HG03469 (cell line): ENCODE measurements around the gene GALNT17.

Experiments used
- ATAC-seq: cut with Tn5 transposase; IDR thresholded peaks from one replicate; pipeline ENCODE4 v1.9.1; 2021; ENCODE audit warnings: mild to moderate bottlenecking, moderate library complexity, moderate number of reproducible peaks; ENCODE audit not compliant: unreplicated experiment

The GALNT17 gene

GRCh38 chr7:71132127-71132376, at the start of gene GALNT17:
GALNT17 (plus strand) TSS chr7:71132144.
- no peak for ATAC-seq

GRCh38 chr7:71095266-71095860, 36.6 kb upstream of the GALNT17 start:
- no peak for ATAC-seq

- ATAC-seq, result no peak
Observed at GRCh38 chr7:71096351-71096750, 35.6 kb upstream of the GALNT17 start.

GRCh38 chr7:71106226-71106625, 25.7 kb upstream of the GALNT17 start:
- ATAC-seq, result no peak

DNA sequence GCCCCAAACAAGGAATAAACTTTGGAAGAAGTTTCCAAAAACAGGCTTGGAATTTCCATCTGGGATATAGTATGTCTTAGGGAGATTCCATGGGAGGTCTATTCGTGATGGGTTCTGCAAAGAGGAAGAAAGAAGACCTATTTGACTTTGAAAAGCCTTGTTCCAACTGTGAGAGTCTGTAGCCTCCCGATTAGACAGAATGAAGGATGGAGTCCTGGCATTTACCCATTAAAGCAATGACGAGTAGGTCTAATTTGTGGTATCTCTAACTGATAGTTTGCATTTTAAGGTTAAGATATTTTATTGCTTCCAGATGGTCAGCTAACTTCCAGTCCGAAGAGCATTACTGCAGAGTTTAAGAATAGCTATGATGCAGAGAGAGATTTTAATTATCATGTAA, 19.5 kb upstream of the GALNT17 start:
- ATAC-seq, result no peak

DNA sequence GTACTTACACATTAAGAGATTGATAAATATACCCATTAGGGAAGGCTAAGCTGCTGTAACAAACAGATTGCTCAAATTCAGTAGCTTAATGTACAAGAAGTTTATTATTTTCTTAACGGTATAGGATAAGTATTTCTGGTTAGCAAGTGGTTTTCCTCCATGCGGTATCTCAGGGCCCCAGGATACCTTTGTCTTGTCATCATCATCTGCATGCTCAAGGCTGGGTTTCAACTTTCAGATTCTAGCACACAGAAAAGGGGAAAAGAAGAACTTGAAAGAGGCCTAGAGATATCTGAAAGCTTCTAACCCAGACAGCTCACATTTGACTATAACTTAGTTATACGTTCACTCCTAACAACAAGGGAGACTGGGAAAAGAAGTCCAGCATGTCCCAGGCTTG, 11.8 kb upstream of the GALNT17 start:
- no peak for ATAC-seq

GRCh38 chr7:71129126-71129525, 2.8 kb upstream of the GALNT17 start:
- no peak for ATAC-seq

GRCh38 chr7:71130031-71130679, 1.8 kb upstream of the GALNT17 start:
- no peak for ATAC-seq

DNA sequence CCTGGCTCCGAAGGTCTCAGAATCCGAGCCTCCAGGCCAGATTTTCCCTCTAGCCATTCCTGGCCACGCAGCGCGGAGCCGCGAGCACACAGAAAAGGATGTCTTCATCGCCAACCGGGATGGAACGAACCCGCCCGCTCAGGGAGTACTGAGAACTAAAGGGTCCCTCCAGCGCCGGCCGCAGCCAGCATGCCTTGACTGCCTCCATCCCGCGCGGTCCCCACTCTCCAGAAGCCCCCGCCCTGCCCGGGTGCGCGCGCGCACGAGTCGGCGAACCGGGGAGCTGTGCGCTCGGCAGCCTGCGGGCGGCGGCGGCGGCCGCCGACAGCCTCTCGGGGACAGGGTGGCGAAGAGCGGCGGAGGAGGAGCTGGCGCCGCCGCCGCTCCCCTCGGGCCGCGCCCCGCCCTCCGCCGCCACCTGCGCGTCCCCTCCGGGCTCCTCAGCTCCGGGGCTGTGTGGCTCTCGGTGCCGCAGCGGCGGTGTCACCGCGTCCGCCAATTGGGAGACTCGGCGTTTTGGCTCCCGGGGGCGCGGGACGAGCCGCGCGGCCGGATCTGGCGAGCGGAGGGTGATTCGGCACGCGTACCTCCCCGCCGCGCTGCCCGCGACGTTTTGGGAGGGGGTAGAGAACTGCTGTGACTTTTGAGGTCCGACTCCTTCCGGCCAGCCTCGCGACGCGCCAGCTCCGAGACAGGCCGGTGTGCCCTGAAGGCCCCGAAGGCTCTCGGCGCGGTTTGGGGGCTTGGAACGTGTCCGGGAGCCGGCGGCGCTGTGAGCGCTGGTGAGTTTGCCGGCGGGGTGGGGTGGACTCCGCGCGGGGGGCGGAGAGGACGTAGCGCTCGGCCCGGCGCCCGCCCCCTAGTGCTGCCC, 453 bp upstream of the GALNT17 start:
- ATAC-seq, result no peak

- ATAC-seq, result no peak
Observed at GRCh38 chr7:71132377-71133231, 660 bp downstream of the GALNT17 start.

DNA sequence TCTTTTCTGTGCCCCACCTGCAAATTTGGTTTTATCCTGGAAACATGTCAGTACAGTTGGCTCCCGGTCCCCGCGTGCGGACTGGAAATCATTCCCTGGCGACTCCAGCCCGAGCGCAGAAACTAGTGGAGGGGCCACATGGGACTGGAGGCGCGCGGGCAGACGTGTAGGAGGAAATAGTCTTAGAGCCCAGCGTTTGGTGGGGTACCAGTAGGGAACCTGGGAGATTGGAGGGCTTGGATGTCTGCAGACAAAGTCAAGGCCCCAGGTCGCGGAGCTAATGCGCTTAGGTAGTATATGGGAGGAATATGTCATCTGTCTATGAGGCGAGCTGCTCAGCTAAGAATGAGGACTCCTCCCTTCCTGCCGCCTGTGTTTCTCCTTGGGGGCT, 1.3 kb downstream of the GALNT17 start:
- no peak for ATAC-seq

DNA sequence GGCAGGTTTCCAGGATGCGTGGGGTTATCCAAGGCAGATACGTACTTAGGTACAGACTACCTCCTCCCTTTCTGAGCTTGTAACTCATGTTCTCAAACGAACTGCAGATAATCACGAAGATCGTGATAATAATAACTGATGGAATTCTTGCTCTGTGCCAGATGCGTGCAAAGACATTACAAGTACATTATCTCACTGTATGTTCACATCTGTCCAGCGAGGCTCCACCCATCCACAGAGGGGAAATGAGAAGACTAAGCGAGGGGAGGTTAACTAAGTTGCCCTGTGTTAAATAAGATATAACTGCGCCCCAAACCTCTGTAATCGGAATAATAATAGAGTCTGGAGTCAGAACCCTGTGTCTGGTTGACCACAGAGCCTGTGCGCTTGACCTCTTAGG, 1.9 kb downstream of the GALNT17 start:
- ATAC-seq, result no peak

DNA sequence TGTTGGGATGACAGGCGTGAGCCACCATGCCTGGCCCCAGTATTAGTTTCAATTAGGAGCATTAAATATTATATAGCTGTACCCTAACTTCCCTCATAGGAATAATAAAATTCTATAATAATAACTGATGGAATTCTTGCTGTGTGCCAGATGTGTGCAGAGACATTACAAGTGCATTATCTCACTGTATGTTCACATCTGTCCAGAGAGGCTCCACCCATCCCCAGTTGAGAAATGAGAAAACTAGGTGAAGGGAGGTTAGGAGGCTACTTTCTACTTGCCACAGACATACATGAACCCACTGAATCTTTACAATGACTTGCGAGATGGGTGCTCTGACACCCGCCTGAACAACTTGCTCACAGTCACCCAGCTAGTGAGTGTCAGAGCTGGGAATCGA, 3.2 kb downstream of the GALNT17 start:
- ATAC-seq, result no peak

DNA sequence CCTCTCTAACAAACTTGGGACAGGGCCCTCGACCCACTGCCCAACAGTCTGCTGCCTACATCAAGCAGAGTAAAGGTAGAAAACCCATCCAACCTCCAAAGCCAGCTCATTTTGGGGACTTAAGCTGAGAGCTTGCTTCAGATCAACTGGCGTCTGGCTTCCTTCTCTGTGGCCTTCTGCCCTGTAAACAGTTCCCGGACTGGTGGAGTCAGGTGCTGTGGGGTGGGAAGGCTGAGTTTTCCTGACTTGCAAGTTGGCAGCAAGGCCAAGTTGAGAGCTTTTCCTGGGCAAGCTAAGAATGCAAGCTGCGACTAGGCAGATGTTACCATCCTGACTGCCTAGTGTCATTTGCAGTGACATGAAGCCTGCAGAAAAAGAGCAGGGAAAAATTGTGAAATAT, 3.7 kb downstream of the GALNT17 start:
- no peak for ATAC-seq

DNA sequence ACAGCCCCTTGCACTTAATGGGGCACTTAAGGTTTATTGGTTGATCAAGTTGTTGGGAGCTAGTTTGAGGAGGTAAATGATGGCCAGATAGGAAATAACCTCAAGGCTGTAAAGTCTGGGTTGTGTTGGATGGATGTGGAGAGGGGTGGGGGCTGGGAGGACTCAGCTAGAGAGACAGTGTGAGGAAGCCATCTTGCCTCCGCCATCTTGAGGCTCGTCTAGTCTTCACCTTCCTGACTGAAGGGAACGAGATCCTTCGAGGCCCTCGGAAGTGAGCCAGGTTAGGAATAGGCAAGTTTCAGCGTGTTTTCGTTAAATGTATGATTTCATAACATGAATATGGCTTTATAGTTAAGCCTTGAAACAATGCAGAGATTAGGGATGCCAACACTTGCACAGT, 5.5 kb downstream of the GALNT17 start:
- ATAC-seq, result no peak

DNA sequence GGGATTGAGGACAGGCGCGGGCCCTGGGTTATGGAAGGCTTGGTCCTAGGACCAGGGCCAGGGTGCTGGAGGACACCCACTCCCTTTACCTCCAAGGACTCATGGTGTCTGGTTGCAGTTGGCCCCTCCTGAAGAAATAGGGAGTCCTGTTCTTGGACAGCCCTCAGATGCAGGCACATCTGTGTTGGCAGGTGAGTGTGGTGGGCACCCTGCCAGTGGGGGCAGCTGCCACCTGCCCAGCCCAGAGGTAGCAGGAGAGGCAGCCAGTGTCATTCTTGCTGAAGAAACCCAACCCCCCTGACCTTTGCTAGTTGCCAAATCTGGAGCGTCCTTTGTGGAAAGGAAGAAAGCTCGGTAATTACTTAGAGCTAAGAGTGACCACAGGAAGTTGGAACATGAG, 8.3 kb downstream of the GALNT17 start:
- ATAC-seq, result no peak

DNA sequence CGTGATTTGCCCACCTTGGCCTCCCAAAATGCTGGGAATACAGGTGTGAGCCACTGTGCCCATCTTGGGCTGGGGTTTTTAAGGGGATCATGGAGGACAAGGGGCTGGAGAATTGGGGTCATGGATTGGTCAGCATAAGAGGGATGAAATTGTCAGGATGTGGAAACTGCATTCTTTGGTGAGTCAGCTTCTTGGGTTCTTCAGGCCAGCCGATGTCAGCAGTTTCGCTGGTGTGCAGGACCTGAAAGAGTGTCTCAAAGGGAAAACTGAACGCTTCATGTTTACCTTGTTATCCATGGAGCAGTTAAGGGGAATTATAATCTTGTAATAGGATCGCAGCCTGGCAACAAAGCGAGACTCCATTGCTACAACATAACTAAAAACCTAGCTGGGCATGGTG, 13.0 kb downstream of the GALNT17 start:
- no peak for ATAC-seq

- no peak for ATAC-seq
Observed at GRCh38 chr7:71145906-71146901, 14.3 kb downstream of the GALNT17 start.

GRCh38 chr7:71148098-71148497, 16.2 kb downstream of the GALNT17 start:
- ATAC-seq, result no peak

DNA sequence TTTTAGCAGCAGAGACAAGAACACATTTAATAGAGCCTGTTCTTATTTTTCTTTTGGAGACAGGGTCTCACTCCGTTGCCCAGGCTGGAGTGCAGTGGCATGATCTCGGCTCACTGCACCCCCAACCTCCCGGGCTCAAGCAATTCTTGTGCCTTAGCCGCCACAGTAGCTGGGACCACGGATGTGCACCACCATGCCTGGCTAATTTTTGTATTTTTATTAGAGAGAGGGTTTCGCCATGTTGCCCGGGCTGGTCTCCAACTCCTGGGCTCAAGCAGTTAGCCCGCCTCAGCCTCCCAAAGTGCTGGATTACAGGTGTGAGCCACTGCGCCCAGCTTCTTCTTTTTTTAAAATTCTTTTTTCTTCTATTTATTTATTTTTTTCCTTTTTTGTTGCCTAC, 23.3 kb downstream of the GALNT17 start:
- no peak for ATAC-seq
